OCI-LY3 (cell line): Measurements from ENCODE around the gene IKZF4.

Experiments used
- EZH2phosphoT487 ChIP-seq: fragments of 200-600 bp; shearing (Covaris generic); IDR thresholded peaks from 2 replicates; pipeline ENCODE4 v1.6.1; 2018; ENCODE audit warnings: antibody characterized with exemption, mixed run types, low read depth
- TF ChIP-seq, protein P1 (sequence below): fragments of 200-600, 300-600 bp; sonication (generic); IDR thresholded peaks from 2 replicates; pipeline ENCODE4 v1.5.1; 2014; ENCODE audit warnings: antibody characterized with exemption, low read length, low read depth

DNA sequence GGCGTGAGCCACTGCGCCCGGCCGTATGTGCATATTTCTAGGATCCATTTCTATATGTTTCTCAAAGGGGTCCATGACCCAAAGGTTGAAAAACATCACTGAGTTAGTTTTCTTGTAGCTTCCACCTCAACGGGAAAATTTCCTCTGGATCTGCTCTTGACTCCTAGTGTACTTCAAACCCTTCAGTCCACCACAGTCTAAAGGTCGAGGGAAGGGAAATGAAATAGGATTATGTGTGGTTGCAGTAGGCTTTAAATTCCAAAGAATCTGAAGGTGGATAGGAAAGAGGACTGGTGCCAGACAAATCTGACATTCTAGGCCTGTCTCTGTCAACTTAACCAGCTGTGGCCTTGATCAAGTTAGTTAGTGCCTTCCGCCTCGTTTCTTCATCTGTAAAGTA lies 25.5 kb upstream of the IKZF4 start:
- TF ChIP-seq, protein P1, sequence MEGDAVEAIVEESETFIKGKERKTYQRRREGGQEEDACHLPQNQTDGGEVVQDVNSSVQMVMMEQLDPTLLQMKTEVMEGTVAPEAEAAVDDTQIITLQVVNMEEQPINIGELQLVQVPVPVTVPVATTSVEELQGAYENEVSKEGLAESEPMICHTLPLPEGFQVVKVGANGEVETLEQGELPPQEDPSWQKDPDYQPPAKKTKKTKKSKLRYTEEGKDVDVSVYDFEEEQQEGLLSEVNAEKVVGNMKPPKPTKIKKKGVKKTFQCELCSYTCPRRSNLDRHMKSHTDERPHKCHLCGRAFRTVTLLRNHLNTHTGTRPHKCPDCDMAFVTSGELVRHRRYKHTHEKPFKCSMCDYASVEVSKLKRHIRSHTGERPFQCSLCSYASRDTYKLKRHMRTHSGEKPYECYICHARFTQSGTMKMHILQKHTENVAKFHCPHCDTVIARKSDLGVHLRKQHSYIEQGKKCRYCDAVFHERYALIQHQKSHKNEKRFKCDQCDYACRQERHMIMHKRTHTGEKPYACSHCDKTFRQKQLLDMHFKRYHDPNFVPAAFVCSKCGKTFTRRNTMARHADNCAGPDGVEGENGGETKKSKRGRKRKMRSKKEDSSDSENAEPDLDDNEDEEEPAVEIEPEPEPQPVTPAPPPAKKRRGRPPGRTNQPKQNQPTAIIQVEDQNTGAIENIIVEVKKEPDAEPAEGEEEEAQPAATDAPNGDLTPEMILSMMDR: no peak
- TF ChIP-seq EZH2phosphoT487: no peak
